HEK293 (cell line): ENCODE results near the gene BCR.

ENCODE experiments used
- CTCF ChIP-seq: fragments of 450-650 bp; formaldehyde crosslinking; IDR thresholded peaks from 2 replicates; pipeline ENCODE4 v1.5.1; 2016; ENCODE audit warnings: missing biosample characterization, missing genetic modification characterization
- HOXA7 ChIP-seq: sonication (generic); formaldehyde crosslinking; IDR thresholded peaks from 2 replicates; pipeline ENCODE4 v1.8.1; 2022; ENCODE audit warnings: missing genetic modification reagents, borderline replicate concordance
- KLF10 ChIP-seq: fragments of 450-650 bp; IDR thresholded peaks from 2 replicates; pipeline ENCODE4 v1.5.1; 2018; ENCODE audit warnings: missing biosample characterization, mild to moderate bottlenecking, missing genetic modification characterization
- REST ChIP-seq: fragments of 450-650 bp; formaldehyde crosslinking; IDR thresholded peaks from 2 replicates; pipeline ENCODE4 v1.5.1; 2016; ENCODE audit warnings: missing biosample characterization, missing genetic modification characterization
- SP2 ChIP-seq: fragments of 450-650 bp; formaldehyde crosslinking; IDR thresholded peaks from 2 replicates; pipeline ENCODE4 v1.5.1; 2016; ENCODE audit warnings: missing biosample characterization, missing genetic modification characterization
- YY1 ChIP-seq: fragments of 450-650 bp; formaldehyde crosslinking; IDR thresholded peaks from 2 replicates; pipeline ENCODE4 v1.5.1; 2018; ENCODE audit warnings: missing biosample characterization, missing genetic modification characterization
- ZBTB21 ChIP-seq: fragments of 450-650 bp; formaldehyde crosslinking; IDR thresholded peaks from 2 replicates; pipeline ENCODE4 v1.5.1; 2017; ENCODE audit warnings: missing biosample characterization, missing genetic modification characterization
- ZBTB44 ChIP-seq: fragments of 450-650 bp; IDR thresholded peaks from 2 replicates; pipeline ENCODE4 v1.5.1; 2018; ENCODE audit warnings: missing biosample characterization, mild to moderate bottlenecking, missing genetic modification characterization
- ZBTB7A ChIP-seq: fragments of 450-650 bp; formaldehyde crosslinking; IDR thresholded peaks from 2 replicates; pipeline ENCODE4 v1.5.1; 2016; ENCODE audit warnings: low read depth, missing biosample characterization, missing genetic modification characterization
- ZNF274 ChIP-seq, 2 experiments: fragments of 200-500 bp in 1 of 2; fragments of 450-650 bp in 1 of 2; sonication (Bioruptor generic) in 1 of 2; formaldehyde crosslinking in 1 of 2; IDR thresholded peaks; 2 replicates each; pipeline versions ENCODE4 v1.5.1 to v1.6.1; 2014 to 2016; ENCODE audit warnings: borderline replicate concordance in 1 of 2, inconsistent platforms in 1 of 2, low read length in 1 of 2, missing biosample characterization in 1 of 2, missing genetic modification characterization in 1 of 2
- ZNF600 ChIP-seq: fragments of 450-650 bp; formaldehyde crosslinking; IDR thresholded peaks from 2 replicates; pipeline ENCODE4 v1.5.1; 2016; ENCODE audit warnings: missing biosample characterization, missing genetic modification characterization
- ZNF660 ChIP-seq: fragments of 450-650 bp; IDR thresholded peaks from 2 replicates; pipeline ENCODE4 v1.5.1; 2018; ENCODE audit warnings: missing biosample characterization, mild to moderate bottlenecking, missing genetic modification characterization
- TF ChIP-seq, protein P1 (sequence below): fragments of 450-650 bp; formaldehyde crosslinking; IDR thresholded peaks from 2 replicates; pipeline ENCODE4 v1.5.1; 2016; ENCODE audit warnings: missing biosample characterization, missing genetic modification characterization
- TF ChIP-seq, protein P2 (sequence below): fragments of 450-650 bp; formaldehyde crosslinking; IDR thresholded peaks from 2 replicates; pipeline ENCODE4 v1.5.1; 2016; ENCODE audit warnings: missing biosample characterization, missing genetic modification characterization, borderline replicate concordance

DNA sequence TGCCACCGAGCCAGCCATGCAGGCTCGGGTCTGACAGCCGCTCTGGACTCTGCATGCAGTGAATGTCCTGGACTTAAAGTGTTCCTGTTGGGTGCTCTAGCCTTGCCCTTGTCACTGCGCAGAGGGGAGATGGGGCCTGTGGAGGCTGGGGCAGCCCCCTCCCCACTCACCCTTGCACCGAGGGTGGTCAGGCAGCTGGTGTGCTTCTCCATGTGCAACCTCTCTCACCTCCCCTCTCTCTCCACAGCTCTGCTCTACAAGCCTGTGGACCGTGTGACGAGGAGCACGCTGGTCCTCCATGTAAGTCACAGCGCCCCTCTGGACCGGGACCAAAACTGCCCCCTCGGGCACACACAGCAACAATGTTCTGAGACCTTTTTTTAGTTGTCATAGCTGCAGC is 92.5 kb downstream of the BCR start:
- TF ChIP-seq ZNF274 (IDR thresholded peaks at IDR 0.05; ENCODE audit: low read length) (no peak), ZNF274 (tag by site-specific recombination; IDR thresholded peaks at IDR 0.05; ENCODE audit: borderline replicate concordance) (no peak), ZBTB21 (tag by site-specific recombination) (no peak), KLF10 (tag by site-specific recombination) (no peak), CTCF (tag by site-specific recombination) (no peak), ZBTB7A (tag by site-specific recombination) (no peak), YY1 (tag by site-specific recombination) (no peak), ZNF600 (tag by site-specific recombination) (no peak), ZNF660 (tag by site-specific recombination) (no peak), REST (tag by site-specific recombination) (no peak), SP2 (tag by site-specific recombination) (no peak), HOXA7 (CRISPR knock-in tag) (no peak), ZBTB44 (tag by site-specific recombination) (no peak)
- TF ChIP-seq, protein P1, sequence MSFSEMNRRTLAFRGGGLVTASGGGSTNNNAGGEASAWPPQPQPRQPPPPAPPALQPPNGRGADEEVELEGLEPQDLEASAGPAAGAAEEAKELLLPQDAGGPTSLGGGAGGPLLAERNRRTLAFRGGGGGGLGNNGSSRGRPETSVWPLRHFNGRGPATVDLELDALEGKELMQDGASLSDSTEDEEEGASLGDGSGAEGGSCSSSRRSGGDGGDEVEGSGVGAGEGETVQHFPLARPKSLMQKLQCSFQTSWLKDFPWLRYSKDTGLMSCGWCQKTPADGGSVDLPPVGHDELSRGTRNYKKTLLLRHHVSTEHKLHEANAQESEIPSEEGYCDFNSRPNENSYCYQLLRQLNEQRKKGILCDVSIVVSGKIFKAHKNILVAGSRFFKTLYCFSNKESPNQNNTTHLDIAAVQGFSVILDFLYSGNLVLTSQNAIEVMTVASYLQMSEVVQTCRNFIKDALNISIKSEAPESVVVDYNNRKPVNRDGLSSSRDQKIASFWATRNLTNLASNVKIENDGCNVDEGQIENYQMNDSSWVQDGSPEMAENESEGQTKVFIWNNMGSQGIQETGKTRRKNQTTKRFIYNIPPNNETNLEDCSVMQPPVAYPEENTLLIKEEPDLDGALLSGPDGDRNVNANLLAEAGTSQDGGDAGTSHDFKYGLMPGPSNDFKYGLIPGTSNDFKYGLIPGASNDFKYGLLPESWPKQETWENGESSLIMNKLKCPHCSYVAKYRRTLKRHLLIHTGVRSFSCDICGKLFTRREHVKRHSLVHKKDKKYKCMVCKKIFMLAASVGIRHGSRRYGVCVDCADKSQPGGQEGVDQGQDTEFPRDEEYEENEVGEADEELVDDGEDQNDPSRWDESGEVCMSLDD (tag by site-specific recombination): no peak
- TF ChIP-seq, protein P2, sequence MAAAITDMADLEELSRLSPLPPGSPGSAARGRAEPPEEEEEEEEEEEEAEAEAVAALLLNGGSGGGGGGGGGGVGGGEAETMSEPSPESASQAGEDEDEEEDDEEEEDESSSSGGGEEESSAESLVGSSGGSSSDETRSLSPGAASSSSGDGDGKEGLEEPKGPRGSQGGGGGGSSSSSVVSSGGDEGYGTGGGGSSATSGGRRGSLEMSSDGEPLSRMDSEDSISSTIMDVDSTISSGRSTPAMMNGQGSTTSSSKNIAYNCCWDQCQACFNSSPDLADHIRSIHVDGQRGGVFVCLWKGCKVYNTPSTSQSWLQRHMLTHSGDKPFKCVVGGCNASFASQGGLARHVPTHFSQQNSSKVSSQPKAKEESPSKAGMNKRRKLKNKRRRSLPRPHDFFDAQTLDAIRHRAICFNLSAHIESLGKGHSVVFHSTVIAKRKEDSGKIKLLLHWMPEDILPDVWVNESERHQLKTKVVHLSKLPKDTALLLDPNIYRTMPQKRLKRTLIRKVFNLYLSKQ: no peak
